Measurements from ENCODE around the gene PPP2R3C.
A peak's percentile ranks its signal among the peaks of the same experiment; 100 is the strongest.
"Not testable (repeated sequence)": the region's sequence is repeated elsewhere in the genome, so short reads cannot be mapped to it uniquely, and the experiment has no call there.

The PPP2R3C gene

DNA sequence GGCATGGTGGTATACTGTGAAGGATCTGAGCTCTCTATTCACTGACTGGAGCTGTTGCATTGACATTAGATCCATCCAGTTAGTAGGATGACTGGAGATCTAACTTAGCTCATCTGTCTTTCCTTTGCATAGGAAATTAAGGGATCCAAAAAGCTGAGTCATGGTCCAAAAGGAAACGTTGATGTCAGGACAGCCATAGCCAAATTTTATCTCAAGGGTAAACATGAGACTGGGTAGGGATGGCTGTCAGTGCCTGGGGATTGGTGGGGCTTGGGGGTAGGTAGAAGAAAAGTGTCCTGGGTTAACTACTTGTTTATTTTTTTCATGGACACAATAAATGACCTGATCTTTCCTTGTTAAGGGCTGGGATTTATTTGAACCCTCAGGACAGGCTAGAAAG lies 71.1 kb downstream of the PPP2R3C start:
- no peak for DNase-seq

DNA sequence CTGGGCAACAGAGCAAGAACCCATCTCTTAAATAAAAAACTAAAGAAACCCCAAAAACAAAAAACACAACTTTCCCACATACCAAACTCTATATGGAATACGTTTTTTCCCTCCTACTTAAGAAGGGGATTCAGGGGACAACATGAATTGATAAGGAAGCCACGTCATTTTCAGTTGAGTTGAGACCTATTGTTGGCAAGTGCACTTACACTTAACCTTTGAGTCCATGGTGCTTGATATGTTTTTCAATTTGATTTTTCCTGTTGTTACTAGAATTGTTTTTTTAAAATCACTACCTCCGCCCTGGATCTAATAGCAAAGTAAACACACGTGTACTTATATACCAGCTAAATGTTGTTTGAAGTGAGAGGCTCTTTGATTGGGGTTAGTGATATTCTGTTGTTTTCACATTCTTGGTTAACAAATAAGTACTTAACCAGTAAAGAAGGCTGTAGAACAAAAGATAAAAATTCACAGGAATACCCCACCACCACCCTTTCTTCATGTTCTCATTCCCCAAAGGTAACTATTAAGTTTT lies 73.7 kb downstream of the PPP2R3C start:
- DNase-seq, result no peak

DNA sequence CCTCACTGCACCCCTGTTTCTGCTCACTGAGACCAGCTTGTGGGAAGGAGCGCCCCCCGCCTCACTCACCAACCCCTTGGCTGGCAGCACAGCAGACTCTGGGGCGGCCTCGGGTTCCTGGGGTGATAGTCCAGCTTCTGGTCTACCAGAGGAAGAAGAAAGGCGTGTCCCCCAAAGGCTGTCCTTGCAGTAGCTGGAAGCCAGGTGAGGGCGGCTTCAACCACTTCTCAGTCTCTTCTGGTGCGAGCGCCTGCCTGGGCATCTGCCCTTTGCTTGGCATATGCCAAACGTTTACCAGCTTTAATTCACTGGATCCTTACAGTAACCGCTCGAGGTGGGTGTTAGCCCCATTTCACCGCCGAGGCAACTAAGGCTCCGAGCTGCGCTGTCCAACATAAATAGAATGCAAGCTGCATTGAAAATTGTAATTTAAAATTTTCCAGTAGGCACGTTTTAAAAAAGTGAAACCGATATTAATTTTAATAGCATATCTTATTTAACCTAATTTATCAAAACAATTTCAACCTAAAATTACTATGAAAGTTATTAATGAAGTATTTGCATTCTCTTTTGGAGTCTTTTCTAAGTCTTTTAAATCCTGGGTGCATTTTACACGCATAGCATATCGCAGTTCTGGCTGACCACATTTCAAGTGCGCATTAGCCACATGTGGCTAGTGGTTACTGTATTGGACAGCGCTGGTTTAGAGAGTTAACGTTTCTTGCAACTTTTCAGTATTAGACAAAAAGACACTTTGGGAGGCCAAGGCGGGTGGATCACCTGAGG lies 74.8 kb downstream of the PPP2R3C start:
- DNase-seq, result peak; percentile 38

DNA sequence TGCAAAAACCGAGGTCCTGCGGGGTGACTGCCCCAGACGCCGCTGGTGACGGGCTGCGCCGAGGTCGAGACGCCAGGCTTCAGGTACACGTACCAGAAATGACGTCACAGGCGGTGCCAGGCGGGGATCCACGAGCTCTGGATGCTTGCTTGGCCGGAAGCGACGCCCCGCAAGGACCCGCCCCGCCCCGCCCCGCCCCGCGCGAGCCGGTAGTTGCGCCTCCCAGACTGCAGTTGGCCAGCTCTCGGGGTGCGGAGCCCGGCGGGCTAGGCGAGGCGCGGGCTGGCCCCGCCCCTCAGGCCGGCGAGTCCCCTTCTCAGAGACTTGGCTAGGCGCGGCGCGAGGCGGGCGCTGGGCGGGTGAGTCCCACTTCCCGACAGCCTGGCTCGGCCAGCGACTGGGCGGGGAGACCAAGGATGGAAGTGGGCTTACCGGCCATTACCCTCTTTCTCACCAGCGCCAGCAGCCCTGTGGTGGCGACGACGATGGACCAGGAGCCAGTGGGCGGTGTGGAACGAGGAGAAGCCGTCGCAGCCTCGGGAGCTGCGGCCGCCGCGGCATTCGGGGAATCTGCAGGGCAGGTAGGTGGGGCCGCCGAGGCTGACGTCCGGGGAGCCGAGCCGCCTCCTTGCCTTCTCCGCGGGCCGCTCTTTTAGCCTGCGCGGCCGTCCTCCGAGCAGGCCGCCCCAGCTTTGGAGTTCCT lies 75.6 kb downstream of the PPP2R3C start, which contains the start of gene FAM177A1:
Gene FAM177A1 (plus strand): TSS at position 225 of the 703 bp plus-strand sequence. CDS start 192 bp downstream, at position 417.
- peak; percentile 97 for DNase-seq

DNA sequence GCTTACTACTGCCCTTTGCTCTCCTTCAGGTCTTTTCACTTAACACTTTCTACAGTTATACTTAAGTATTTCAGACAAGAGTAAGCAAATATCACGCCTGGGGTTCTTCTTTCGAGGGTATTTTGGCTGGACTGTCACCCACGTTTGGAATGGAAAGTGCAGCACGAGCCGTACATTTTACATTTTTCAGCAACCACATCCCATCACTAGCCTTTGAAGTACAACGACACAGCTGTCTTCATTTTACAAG lies 76.1 kb downstream of the PPP2R3C start:
- no peak for DNase-seq

DNA sequence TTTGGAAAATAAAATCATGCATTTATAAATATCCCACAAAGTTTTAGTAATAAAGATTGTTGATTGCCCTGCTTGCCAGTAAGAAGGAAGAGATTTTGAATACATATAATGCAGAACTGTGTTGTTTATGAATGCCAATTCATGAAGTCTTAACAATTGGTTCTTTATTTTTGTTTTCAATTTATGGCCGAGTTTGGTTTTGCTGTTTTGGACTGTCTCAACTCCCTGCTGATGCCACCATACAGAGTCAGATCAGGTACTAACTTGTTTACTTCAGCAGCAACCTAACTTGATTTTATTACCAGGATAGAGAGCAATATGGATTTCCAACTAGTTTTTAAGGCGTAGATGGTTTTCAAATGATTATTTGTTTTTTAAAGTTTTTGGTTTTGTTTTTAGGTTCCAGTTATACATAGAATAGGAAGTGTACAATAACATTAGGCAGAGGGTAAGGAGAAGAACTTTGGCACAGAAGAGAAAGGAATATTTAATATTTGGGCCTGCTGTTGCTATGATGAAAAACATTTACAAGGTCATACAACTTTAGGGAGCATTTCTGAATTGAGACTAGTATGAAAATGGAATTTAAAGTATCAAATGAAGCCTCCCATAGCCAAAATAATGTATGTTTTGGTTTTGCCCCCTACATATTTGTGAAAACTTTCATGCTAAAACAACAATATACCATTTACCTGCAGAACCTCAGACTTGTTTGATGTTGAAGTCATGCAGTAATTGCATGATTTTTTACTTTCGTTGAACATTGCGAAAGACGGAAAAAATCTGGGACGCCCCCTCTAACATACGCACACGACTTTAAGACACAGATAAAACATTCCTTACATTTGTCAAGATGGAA lies 76.6 kb downstream of the PPP2R3C start:
- no peak for DNase-seq

DNA sequence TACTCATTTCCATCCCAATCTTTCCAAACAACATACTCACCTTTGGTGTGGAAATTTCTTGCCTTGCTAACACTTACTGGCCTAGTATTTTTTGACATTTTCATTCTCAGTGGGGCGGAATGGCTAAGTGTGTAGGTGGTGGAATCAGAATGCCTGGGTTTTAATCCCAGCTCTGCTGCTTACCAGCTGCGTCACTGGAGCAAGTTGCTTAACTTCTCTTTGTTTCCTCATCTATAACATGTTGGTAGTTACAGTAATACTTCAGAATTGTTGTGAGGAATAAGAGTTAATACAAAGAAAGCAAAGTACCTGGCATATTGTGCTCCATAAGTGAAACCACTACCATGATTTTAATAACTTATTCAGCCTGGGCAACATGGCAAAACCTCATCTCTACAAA lies 78.7 kb downstream of the PPP2R3C start:
- no peak for DNase-seq

DNA sequence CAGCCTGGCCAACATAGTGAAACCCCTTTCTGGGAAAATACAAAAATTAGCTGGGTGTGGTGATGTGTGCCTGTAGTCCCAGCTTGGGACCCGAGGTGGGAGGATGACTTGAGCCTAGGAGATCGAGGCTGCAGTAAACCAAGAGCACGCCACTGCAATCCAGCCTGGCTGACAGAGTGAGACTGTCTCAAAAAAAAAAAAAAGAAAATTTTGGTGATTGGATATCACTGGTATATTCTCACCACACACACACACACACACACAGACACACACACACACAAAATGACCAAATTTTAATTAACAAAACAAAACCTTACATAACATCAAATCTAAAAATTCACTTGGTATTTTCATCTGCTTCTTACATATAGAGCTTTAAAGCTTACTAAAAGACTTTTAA lies 79.2 kb downstream of the PPP2R3C start:
- DNase-seq, result no peak

DNA sequence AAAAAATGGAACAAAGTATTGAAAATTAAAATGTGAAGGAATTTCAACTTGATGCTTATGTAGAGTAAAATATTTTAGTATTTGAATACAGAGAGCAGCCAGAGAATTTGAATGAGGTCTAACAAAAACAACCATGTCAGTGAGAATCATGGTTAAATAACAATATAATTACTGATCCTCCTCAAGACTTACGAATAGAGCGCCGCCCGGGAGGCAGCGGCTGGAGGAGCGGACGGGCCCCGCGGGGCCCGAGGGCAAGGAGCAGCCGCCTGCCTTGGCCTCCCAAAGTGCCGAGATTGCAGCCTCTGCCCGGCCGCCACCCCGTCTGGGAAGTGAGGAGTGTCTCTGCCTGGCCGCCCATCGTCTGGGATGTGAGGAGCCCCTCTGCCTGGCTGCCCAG lies 83.5 kb downstream of the PPP2R3C start:
- DNase-seq, result not testable (repeated sequence)

All from COR-L47 (cell line).